H1 (cell line): ENCODE measurements around the gene MYL3.

Experiments used
- CREB1 ChIP-seq: IDR thresholded peaks from 2 replicates; pipeline ENCODE4 v1.6.1; 2012; ENCODE audit warnings: inconsistent platforms
- EP300 ChIP-seq, 2 experiments: IDR thresholded peaks; 1 replicate in 1 of 2; 2 replicates in 1 of 2; pipeline ENCODE4 v1.6.1; 2011 to 2012; ENCODE audit warnings: low read depth in 2 of 2, low read length in 2 of 2, mild to moderate bottlenecking in 2 of 2, borderline replicate concordance in 1 of 2, inconsistent platforms in 1 of 2, moderate library complexity in 1 of 2
- JUN ChIP-seq: IDR thresholded peaks from 2 replicates; pipeline ENCODE4 v1.6.1; 2011; ENCODE audit warnings: low read depth, mild to moderate bottlenecking, improper control_type of control experiment, low read length
- MAFK ChIP-seq: IDR thresholded peaks from 2 replicates; pipeline ENCODE4 v1.6.1; 2012; ENCODE audit warnings: low read depth, mild to moderate bottlenecking, improper control_type of control experiment, low read length
- SUZ12 ChIP-seq: fragments of 200-600 bp; sonication (generic); IDR thresholded peaks from 2 replicates; pipeline ENCODE4 v1.6.1; 2012; ENCODE audit warnings: mild to moderate bottlenecking, inconsistent platforms, low read length, moderate library complexity, mixed read lengths
- TAF1 ChIP-seq: IDR thresholded peaks from 2 replicates; pipeline ENCODE4 v1.6.1; 2011; ENCODE audit warnings: mild to moderate bottlenecking, low read depth, low read length
- YY1 ChIP-seq: IDR thresholded peaks from 2 replicates; pipeline ENCODE4 v1.6.1; 2011; ENCODE audit warnings: low read depth, mild to moderate bottlenecking, low read length
- TF ChIP-seq, protein P1 (sequence below), 3 experiments: IDR thresholded peaks; 1 replicate in 2 of 3; 2 replicates in 1 of 3; pipeline versions ENCODE4 v1.5.1 to v1.6.1; 2011; ENCODE audit warnings: low read length in 3 of 3, mild to moderate bottlenecking in 3 of 3, inconsistent platforms in 2 of 3, low read depth in 1 of 3, moderate library complexity in 1 of 3; ENCODE audit not compliant: insufficient read depth in 1 of 3; ENCODE audit errors: control extremely low read depth in 1 of 3
- TF ChIP-seq, protein P2 (sequence below): IDR thresholded peaks from 2 replicates; pipeline ENCODE4 v1.6.1; 2012; ENCODE audit warnings: low read length, inconsistent platforms

DNA sequence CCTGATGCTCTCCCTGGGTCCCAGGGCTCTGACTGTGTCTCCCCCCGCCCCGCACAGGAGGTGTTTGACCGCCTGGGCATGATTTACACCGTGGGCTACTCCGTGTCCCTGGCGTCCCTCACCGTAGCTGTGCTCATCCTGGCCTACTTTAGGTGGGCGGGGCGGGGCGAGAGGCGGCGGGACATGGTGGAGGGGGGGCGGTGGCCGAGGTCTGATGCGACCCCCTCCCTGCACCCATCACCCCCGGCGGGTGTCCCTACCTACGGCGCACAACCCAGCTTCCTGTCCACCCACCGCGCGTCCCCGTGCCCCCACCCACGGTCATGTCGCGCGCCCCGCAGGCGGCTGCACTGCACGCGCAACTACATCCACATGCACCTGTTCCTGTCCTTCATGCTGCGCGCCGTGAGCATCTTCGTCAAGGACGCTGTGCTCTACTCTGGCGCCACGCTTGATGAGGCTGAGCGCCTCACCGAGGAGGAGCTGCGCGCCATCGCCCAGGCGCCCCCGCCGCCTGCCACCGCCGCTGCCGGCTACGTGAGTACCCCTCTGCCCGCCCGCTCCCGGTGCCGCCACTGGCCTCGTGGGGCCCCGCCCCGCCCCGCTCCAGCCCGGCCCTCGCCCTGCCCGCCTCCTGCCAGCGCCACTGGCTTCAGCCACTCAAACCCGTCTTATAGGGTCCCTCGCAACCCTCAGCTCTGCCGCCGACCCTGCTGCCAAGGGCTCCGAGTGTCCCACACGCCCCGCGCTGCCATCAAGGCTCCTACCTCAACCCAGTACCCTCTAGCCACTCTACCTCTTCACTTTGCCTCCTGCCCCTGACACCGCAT is 35.3 kb upstream of the MYL3 start:
- TF ChIP-seq, protein P1, sequence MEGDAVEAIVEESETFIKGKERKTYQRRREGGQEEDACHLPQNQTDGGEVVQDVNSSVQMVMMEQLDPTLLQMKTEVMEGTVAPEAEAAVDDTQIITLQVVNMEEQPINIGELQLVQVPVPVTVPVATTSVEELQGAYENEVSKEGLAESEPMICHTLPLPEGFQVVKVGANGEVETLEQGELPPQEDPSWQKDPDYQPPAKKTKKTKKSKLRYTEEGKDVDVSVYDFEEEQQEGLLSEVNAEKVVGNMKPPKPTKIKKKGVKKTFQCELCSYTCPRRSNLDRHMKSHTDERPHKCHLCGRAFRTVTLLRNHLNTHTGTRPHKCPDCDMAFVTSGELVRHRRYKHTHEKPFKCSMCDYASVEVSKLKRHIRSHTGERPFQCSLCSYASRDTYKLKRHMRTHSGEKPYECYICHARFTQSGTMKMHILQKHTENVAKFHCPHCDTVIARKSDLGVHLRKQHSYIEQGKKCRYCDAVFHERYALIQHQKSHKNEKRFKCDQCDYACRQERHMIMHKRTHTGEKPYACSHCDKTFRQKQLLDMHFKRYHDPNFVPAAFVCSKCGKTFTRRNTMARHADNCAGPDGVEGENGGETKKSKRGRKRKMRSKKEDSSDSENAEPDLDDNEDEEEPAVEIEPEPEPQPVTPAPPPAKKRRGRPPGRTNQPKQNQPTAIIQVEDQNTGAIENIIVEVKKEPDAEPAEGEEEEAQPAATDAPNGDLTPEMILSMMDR (IDR thresholded peaks at IDR 0.05; ENCODE audit: control extremely low read depth in 1 of 3, insufficient read depth in 1 of 3, low read depth in 1 of 3, low read length in 3 of 3), result no peak
- no peak for TF ChIP-seq EP300 (IDR thresholded peaks at IDR 0.05; ENCODE audit: borderline replicate concordance in 1 of 2, low read depth in 2 of 2, low read length in 2 of 2)
- TF ChIP-seq CREB1, result no peak
- peak; percentile 45; the same call in 1 of the 2 replicates for TF ChIP-seq SUZ12
- no peak for TF ChIP-seq YY1
- TF ChIP-seq MAFK, result no peak
- TF ChIP-seq, protein P2, sequence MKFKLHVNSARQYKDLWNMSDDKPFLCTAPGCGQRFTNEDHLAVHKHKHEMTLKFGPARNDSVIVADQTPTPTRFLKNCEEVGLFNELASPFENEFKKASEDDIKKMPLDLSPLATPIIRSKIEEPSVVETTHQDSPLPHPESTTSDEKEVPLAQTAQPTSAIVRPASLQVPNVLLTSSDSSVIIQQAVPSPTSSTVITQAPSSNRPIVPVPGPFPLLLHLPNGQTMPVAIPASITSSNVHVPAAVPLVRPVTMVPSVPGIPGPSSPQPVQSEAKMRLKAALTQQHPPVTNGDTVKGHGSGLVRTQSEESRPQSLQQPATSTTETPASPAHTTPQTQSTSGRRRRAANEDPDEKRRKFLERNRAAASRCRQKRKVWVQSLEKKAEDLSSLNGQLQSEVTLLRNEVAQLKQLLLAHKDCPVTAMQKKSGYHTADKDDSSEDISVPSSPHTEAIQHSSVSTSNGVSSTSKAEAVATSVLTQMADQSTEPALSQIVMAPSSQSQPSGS, result no peak
- TF ChIP-seq TAF1, result no peak
- no peak for TF ChIP-seq JUN
